ENCODE measurements around the gene ST3GAL3. TPM values are rescaled to one million over a fixed set of nuclear protein-coding genes. Genes with fewer than 3 reads are reported as not detected.

The ST3GAL3 gene
- total RNA-seq, 1 donor from 2014 or later = 11.4 TPM

- Histone ChIP-seq H3K4me1 (ENCODE audit: insufficient read depth, low read length) (peaks cover 45% of the 10 kb centered on the region), H2AFZ (ENCODE audit: low read depth, low read length) (peak overlapping the region; percentile 94), H3K9me3 (ENCODE audit: insufficient read depth, low read depth, low read length) (no peaks in the 10 kb centered on the region), H3K27me3 (ENCODE audit: insufficient read depth, low read length) (no peaks in the 10 kb centered on the region), H3K4me3 (ENCODE audit: insufficient read depth, low read depth, low read length) (peak overlapping the region; percentile 80), H3K27ac (ENCODE audit: low read depth, low read length) (peak overlapping the region; percentile 79), H3K9ac (ENCODE audit: low read length) (peak overlapping the region; percentile 90), H4K20me1 (ENCODE audit: insufficient read depth, low read length) (peaks cover 41% of the 10 kb centered on the region), H3K4me2 (ENCODE audit: low read length) (peak overlapping the region; percentile 97), H3K36me3 (ENCODE audit: insufficient read depth, low read length) (peaks cover 22% of the 10 kb centered on the region), H3K79me2 (ENCODE audit: insufficient read depth, low read length) (peaks cover 63% of the 10 kb centered on the region)
- no peaks in the 10 kb centered on the region for H3K27me3 Mint-ChIP-seq (ENCODE audit: low read depth, unreplicated experiment)
- H3K27ac Mint-ChIP-seq (ENCODE audit: unreplicated experiment) = peak overlapping the region; percentile 81
- H3K36me3 Mint-ChIP-seq (ENCODE audit: low read depth, unreplicated experiment) = peaks cover 16% of the 10 kb centered on the region
- H3K9me3 Mint-ChIP-seq (ENCODE audit: unreplicated experiment) = no peaks in the 10 kb centered on the region
- peaks cover 34% of the 10 kb centered on the region for H3K4me1 Mint-ChIP-seq (ENCODE audit: low read depth, unreplicated experiment)
- H3K4me3 Mint-ChIP-seq (ENCODE audit: unreplicated experiment) = peak overlapping the region; percentile 88
- DNase-seq (ENCODE audit: low read depth) (no peak), FAIRE-seq (no peak)
- no peak for TF ChIP-seq EZH2 (IDR thresholded peaks at IDR 0.05; ENCODE audit: insufficient read depth, low read length)
Measured at GRCh38 chr1:43975249-43975961, 268.1 kb downstream of the ST3GAL3 start.

GRCh38 chr1:43976045-43976444 lies 268.7 kb downstream of the ST3GAL3 start:
- Histone ChIP-seq H3K36me3 (ENCODE audit: insufficient read depth, low read length) (peaks cover 22% of the 10 kb centered on the region), H3K9ac (ENCODE audit: low read length) (peak overlapping the region; percentile 90), H3K9me3 (ENCODE audit: insufficient read depth, low read depth, low read length) (no peaks in the 10 kb centered on the region), H2AFZ (ENCODE audit: low read depth, low read length) (no peak overlapping the region), H3K27ac (ENCODE audit: low read depth, low read length) (peak overlapping the region; percentile 79), H3K79me2 (ENCODE audit: insufficient read depth, low read length) (peaks cover 63% of the 10 kb centered on the region), H3K4me3 (ENCODE audit: insufficient read depth, low read depth, low read length) (peak overlapping the region; percentile 80), H4K20me1 (ENCODE audit: insufficient read depth, low read length) (peaks cover 45% of the 10 kb centered on the region), H3K4me1 (ENCODE audit: insufficient read depth, low read length) (peaks cover 45% of the 10 kb centered on the region), H3K4me2 (ENCODE audit: low read length) (peak overlapping the region; percentile 97), H3K27me3 (ENCODE audit: insufficient read depth, low read length) (no peaks in the 10 kb centered on the region)
- peaks cover 34% of the 10 kb centered on the region for H3K4me1 Mint-ChIP-seq (ENCODE audit: low read depth, unreplicated experiment)
- H3K27me3 Mint-ChIP-seq (ENCODE audit: low read depth, unreplicated experiment) = no peaks in the 10 kb centered on the region
- peaks cover 19% of the 10 kb centered on the region for H3K36me3 Mint-ChIP-seq (ENCODE audit: low read depth, unreplicated experiment)
- DNase-seq (ENCODE audit: low read depth) = no peak
- no peak for TF ChIP-seq EZH2 (IDR thresholded peaks at IDR 0.05; ENCODE audit: insufficient read depth, low read length)
- TF ChIP-seq, protein P1, sequence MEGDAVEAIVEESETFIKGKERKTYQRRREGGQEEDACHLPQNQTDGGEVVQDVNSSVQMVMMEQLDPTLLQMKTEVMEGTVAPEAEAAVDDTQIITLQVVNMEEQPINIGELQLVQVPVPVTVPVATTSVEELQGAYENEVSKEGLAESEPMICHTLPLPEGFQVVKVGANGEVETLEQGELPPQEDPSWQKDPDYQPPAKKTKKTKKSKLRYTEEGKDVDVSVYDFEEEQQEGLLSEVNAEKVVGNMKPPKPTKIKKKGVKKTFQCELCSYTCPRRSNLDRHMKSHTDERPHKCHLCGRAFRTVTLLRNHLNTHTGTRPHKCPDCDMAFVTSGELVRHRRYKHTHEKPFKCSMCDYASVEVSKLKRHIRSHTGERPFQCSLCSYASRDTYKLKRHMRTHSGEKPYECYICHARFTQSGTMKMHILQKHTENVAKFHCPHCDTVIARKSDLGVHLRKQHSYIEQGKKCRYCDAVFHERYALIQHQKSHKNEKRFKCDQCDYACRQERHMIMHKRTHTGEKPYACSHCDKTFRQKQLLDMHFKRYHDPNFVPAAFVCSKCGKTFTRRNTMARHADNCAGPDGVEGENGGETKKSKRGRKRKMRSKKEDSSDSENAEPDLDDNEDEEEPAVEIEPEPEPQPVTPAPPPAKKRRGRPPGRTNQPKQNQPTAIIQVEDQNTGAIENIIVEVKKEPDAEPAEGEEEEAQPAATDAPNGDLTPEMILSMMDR (IDR thresholded peaks at IDR 0.05; ENCODE audit: insufficient read depth, low read depth, low read length) = no peak
- H3K4me3 Mint-ChIP-seq (ENCODE audit: unreplicated experiment) = peak overlapping the region; percentile 88
- H3K27ac Mint-ChIP-seq (ENCODE audit: unreplicated experiment) = peak overlapping the region; percentile 81
- no peaks in the 10 kb centered on the region for H3K9me3 Mint-ChIP-seq (ENCODE audit: unreplicated experiment)
- FAIRE-seq = no peak

- no peak overlapping the region for H3K9ac ChIP-seq (ENCODE audit: low read length)
- peaks cover 45% of the 10 kb centered on the region for H3K4me1 ChIP-seq (ENCODE audit: insufficient read depth, low read length)
- peak overlapping the region; percentile 88 for H3K4me3 Mint-ChIP-seq (ENCODE audit: unreplicated experiment)
- TF ChIP-seq, protein P1 (IDR thresholded peaks at IDR 0.05; ENCODE audit: insufficient read depth, low read depth, low read length) = no peak
- no peak for TF ChIP-seq EZH2 (IDR thresholded peaks at IDR 0.05; ENCODE audit: insufficient read depth, low read length)
- no peaks in the 10 kb centered on the region for H3K9me3 ChIP-seq (ENCODE audit: insufficient read depth, low read depth, low read length)
- H3K4me3 ChIP-seq (ENCODE audit: insufficient read depth, low read depth, low read length) = no peak overlapping the region
- H3K79me2 ChIP-seq (ENCODE audit: insufficient read depth, low read length) = peaks cover 65% of the 10 kb centered on the region
- no peak overlapping the region for H2AFZ ChIP-seq (ENCODE audit: low read depth, low read length)
- H3K4me1 Mint-ChIP-seq (ENCODE audit: low read depth, unreplicated experiment) = peaks cover 34% of the 10 kb centered on the region
- H3K27me3 Mint-ChIP-seq (ENCODE audit: low read depth, unreplicated experiment) = no peaks in the 10 kb centered on the region
- peaks cover 24% of the 10 kb centered on the region for H3K36me3 ChIP-seq (ENCODE audit: insufficient read depth, low read length)
- no peak overlapping the region for H3K27ac ChIP-seq (ENCODE audit: low read depth, low read length)
- H4K20me1 ChIP-seq (ENCODE audit: insufficient read depth, low read length) = peaks cover 49% of the 10 kb centered on the region
- FAIRE-seq (no peak), DNase-seq (ENCODE audit: low read depth) (no peak)
- peak overlapping the region; percentile 97 for H3K4me2 ChIP-seq (ENCODE audit: low read length)
- H3K27me3 ChIP-seq (ENCODE audit: insufficient read depth, low read length) = no peaks in the 10 kb centered on the region
- peak overlapping the region; percentile 76 for H3K27ac Mint-ChIP-seq (ENCODE audit: unreplicated experiment)
- peaks cover 21% of the 10 kb centered on the region for H3K36me3 Mint-ChIP-seq (ENCODE audit: low read depth, unreplicated experiment)
- H3K9me3 Mint-ChIP-seq (ENCODE audit: unreplicated experiment) = no peaks in the 10 kb centered on the region
Measured at GRCh38 chr1:43976890-43977289, 269.6 kb downstream of the ST3GAL3 start.

Data from astrocyte (in vitro differentiated cells and primary cell).